C4-2B (cell line): ENCODE measurements around the gene UNC13B.

Experiments
- H3K27ac ChIP-seq: fragments of 450-650 bp; 2 replicates; pipeline ENCODE4 v1.5.1; 2017
- CTCF ChIP-seq: fragments of 450-650 bp; conservative IDR thresholded peaks from 2 replicates; pipeline ENCODE4 v1.5.1; 2017; ENCODE audit warnings: mild to moderate bottlenecking
- ZFX ChIP-seq: fragments of 450-650 bp; IDR thresholded peaks from 2 replicates; pipeline ENCODE4 v1.6.1; 2017

UNC13B gene

DNA sequence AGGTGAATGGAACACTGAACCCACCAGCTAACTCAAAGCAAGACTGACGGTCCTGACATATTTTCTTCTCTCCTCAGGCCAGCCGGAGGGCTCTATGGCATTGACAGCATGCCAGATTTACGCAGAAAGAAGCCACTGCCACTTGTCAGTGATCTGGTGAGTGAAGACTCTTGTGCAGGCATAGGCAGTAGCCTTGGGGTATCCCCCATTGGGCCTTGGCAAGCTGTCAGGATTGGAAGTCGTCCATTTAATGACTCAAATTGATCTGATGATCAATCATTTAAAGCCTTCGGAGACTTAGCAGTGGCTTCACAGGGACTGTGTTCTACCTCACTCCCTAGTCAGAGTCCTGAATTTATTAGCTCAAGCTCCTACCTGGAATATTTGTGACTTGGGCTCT lies 208.4 kb downstream of the UNC13B start:
- no peak overlapping the region for H3K27ac ChIP-seq
- TF ChIP-seq ZFX = no peak
- TF ChIP-seq CTCF = no peak

- H3K27ac ChIP-seq = no peak overlapping the region
- TF ChIP-seq ZFX (no peak), CTCF (no peak)
Measured at GRCh38 chr9:35374436-35374835, 212.6 kb downstream of the UNC13B start.

DNA sequence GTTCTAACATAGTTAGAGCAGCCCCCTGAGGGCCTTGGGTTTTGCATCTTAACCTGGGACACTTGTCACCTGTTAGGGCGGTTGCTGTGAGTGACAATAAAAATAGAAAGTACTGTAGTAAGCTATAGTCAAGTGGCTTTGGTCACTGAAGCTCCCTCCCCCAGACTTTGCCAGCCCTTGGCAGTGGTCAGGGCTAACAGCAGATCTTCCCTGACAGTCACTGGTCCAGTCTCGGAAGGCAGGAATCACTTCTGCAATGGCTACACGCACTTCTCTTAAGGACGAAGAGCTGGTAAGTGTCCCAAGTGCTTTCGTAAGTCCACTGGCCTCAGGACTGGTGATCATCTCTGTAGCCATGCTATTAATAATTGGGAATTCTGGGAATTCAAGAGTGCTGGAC lies 213.1 kb downstream of the UNC13B start:
- no peak overlapping the region for H3K27ac ChIP-seq
- TF ChIP-seq ZFX (no peak), CTCF (no peak)

DNA sequence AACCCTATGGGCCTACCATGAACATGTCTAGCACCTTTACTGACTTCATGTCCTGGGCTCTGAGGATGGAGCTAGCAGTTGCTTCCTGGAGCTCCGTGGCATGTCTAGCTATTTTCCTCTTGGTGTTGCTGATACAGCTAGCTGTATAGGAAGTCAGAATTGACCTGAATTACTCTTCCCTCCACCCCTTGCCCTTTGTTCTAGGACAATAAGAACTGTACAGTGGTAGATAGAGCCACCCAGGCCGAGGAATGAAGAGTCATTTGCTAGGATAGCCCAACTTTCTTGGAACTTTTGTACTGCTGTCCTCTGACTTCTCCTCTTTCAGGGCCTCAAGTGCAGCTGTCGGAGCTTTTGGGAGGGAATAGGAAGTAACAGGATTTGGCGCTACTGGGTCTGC lies 218.2 kb downstream of the UNC13B start:
- TF ChIP-seq CTCF (no peak), ZFX (no peak)
- H3K27ac ChIP-seq = no peak overlapping the region

DNA sequence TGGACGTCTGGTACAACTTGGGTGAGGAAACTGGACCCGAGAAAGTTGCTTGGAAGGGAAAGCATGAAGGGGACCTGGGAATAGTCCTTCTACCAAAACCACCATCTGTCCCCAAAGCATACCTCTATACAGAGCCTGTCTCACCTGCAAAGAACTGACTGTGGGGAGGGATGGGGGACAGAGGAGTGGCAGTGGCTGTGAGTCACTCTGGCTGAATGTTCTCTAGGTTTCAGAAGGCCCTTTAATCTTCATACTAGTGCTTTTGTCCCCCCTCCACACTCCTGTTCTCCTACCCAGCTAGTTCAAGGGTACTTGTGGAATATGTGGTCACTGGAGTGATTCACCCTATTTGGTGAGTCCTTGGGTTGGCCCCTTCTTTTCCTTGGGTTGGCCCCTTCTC lies 218.8 kb downstream of the UNC13B start:
- TF ChIP-seq CTCF = no peak
- TF ChIP-seq ZFX = no peak
- no peak overlapping the region for H3K27ac ChIP-seq

- H3K27ac ChIP-seq = no peak overlapping the region
- peak; percentile 22 for TF ChIP-seq CTCF
- TF ChIP-seq ZFX = no peak
Measured at GRCh38 chr9:35385042-35385441, 223.2 kb downstream of the UNC13B start.

GRCh38 chr9:35395076-35395705 lies 233.4 kb downstream of the UNC13B start:
- no peak overlapping the region for H3K27ac ChIP-seq
- TF ChIP-seq CTCF (no peak), ZFX (no peak)
